K562 (cell line): ENCODE measurements around the gene FJX1. TPM values are rescaled to one million over a fixed set of nuclear protein-coding genes. Genes with fewer than 3 reads are reported as not detected.

Experiments
- ATAC-seq: fragments of 200-7000 bp; cut with Tn5 transposase; 3 replicates; pipeline ENCODE4 v1.9.1; 2020; ENCODE audit warnings: moderate library complexity
- BruUV-seq: library from RNA; stranded (reverse); fragments of 400-500 nt; replicated peaks from 2 replicates; lab custom pipeline; 2021; lab: Mats Ljungman, UMichigan
- CTCF ChIA-PET: fragments of 300-600 bp; formaldehyde crosslinking; extraction: SDS; loops from one replicate; lab custom pipeline; 2021; ENCODE audit warnings: low intra/inter-chr PET ratio; lab: Yijun Ruan, JAX
- POLR2A ChIA-PET: fragments of 300-600, 350-650 bp; sonication (Branson Sonifier 250); formaldehyde crosslinking; extraction: SDS; loops from one replicate; lab custom pipeline; 2021; ENCODE audit warnings: antibody characterized with exemption, inconsistent platforms; lab: Yijun Ruan, JAX
- DNase-seq, 4 experiments: peaks; one replicate each; pipeline versions ENCODE4 v3.0.0 to v3.0.0-alpha.2; 2011 to 2018; ENCODE audit warnings: low spot score in 3 of 4, mixed read lengths in 3 of 4; ENCODE audit errors: extremely low read depth in 1 of 4
- FAIRE-seq: peaks from 2 replicates; lab custom pipeline; 2011; peaks lifted over from hg19 to GRCh38; lab: Jason Lieb, UNC
- H2AFZ ChIP-seq: 2 replicates; pipeline ENCODE4 v1.6.0; 2011; ENCODE audit warnings: low read depth, low read length, control low read depth, inconsistent platforms
- H3K27ac ChIP-seq: fragments of 200-600 bp; 3 replicates; pipeline ENCODE4 v1.8.0; 2011; ENCODE audit warnings: low read depth, mild to moderate bottlenecking, control low read depth, inconsistent platforms, low read length, moderate library complexity, mixed read lengths; ENCODE audit errors: extremely low read depth
- H3K27me3 ChIP-seq, 2 experiments: fragments of 300-600 bp in 1 of 2; 2 replicates in 1 of 2; 3 replicates in 1 of 2; pipeline versions ENCODE4 v1.6.0 to v1.8.0; 2011; ENCODE audit warnings: inconsistent platforms in 2 of 2, low read length in 2 of 2, mild to moderate bottlenecking in 1 of 2, mixed read lengths in 1 of 2, moderate library complexity in 1 of 2; ENCODE audit not compliant: control insufficient read depth in 2 of 2, insufficient read depth in 2 of 2
- H3K36me3 ChIP-seq: fragments of 300-600 bp; 3 replicates; pipeline ENCODE4 v1.8.0; 2011; ENCODE audit warnings: mild to moderate bottlenecking, low read length, inconsistent platforms; ENCODE audit not compliant: control insufficient read depth, insufficient read depth
- H3K4me1 ChIP-seq, 2 experiments: fragments of 200-600 bp in 1 of 2; replicated peaks in 1 of 2; 2 replicates in 1 of 2; 3 replicates in 1 of 2; pipeline versions ENCODE4 v1.5.1 to v1.8.0; 2011; ENCODE audit warnings: inconsistent platforms in 2 of 2, low read length in 2 of 2, mild to moderate bottlenecking in 1 of 2, mixed read lengths in 1 of 2, moderate library complexity in 1 of 2; ENCODE audit not compliant: control insufficient read depth in 2 of 2, insufficient read depth in 2 of 2
- H3K4me2 ChIP-seq: 2 replicates; pipeline ENCODE4 v1.6.1; 2011; ENCODE audit warnings: low read length, control low read depth, inconsistent platforms, mixed read lengths; ENCODE audit not compliant: insufficient read depth
- H3K4me3 ChIP-seq: fragments of 200-600 bp; sonication (generic), shearing (Covaris generic); 2 replicates; pipeline ENCODE4 v1.5.1; 2016; ENCODE audit warnings: control low read depth, inconsistent platforms
- H3K79me2 ChIP-seq: fragments of 200-600 bp; 3 replicates; pipeline ENCODE4 v1.8.0; 2011; ENCODE audit warnings: low read length, inconsistent platforms; ENCODE audit not compliant: control insufficient read depth, insufficient read depth
- H3K9ac ChIP-seq, 2 experiments: 2 replicates each; pipeline versions ENCODE4 v1.6.0 to v1.6.1; 2011; ENCODE audit warnings: low read depth in 2 of 2, low read length in 2 of 2, control low read depth in 1 of 2, inconsistent platforms in 1 of 2, mild to moderate bottlenecking in 1 of 2, mixed read lengths in 1 of 2; ENCODE audit not compliant: insufficient read depth in 1 of 2
- H3K9me1 ChIP-seq: one replicate; pipeline ENCODE4 v1.6.0; 2011; ENCODE audit warnings: inconsistent platforms, mild to moderate bottlenecking, low read length, moderate library complexity; ENCODE audit not compliant: control insufficient read depth, insufficient read depth
- H3K9me3 ChIP-seq: replicated peaks from 2 replicates; pipeline ENCODE4 v1.5.1; 2011; ENCODE audit warnings: low read depth, low read length, inconsistent platforms; ENCODE audit not compliant: control insufficient read depth, insufficient read depth
- H4K20me1 ChIP-seq: replicated peaks from 2 replicates; pipeline ENCODE4 v1.6.1; 2011; ENCODE audit warnings: low read length, inconsistent platforms, mixed read lengths; ENCODE audit not compliant: control insufficient read depth, insufficient read depth
- KLF10 ChIP-seq: fragments of 250-450 bp; sonication (Bioruptor Pico); IDR thresholded peaks from 2 replicates; pipeline ENCODE4 v1.6.1; 2021; ENCODE audit warnings: matching md5 sums
- PHF21A ChIP-seq: fragments of 450-650 bp; IDR thresholded peaks from 2 replicates; pipeline ENCODE4 v1.6.1; 2017; ENCODE audit warnings: low read depth, borderline replicate concordance
- POLR2A ChIP-seq: fragments of 450-650 bp; conservative IDR thresholded peaks from 2 replicates; pipeline ENCODE4 v1.6.1; 2016
- TGIF2 ChIP-seq: sonication (generic); formaldehyde crosslinking; IDR thresholded peaks from 2 replicates; pipeline ENCODE4 v1.8.1; 2022; ENCODE audit warnings: mild to moderate bottlenecking, missing genetic modification reagents, moderate library complexity
- ZNF140 ChIP-seq: fragments of 250-450 bp; sonication (Bioruptor Pico); IDR thresholded peaks from 2 replicates; pipeline ENCODE4 v1.8.0; 2021; ENCODE audit warnings: moderate library complexity, mild to moderate bottlenecking, inconsistent platforms
- ZNF586 ChIP-seq: fragments of 450-650 bp; formaldehyde crosslinking; conservative IDR thresholded peaks from 2 replicates; pipeline ENCODE4 v1.4.0; 2020; ENCODE audit warnings: mild to moderate bottlenecking, moderate library complexity
- ZSCAN29 ChIP-seq: fragments of 450-650 bp; IDR thresholded peaks from 2 replicates; pipeline ENCODE4 v1.6.1; 2017
- WGBS: fragments of 100-300 bp; shearing (Covaris generic); methylation state at CpG from one replicate; pipeline ENCODE4 v1.1.6; 2016; ENCODE audit warnings: low coverage, mixed read lengths; ENCODE audit not compliant: insufficient coverage; ENCODE audit errors: missing lambda C conversion rate; 5-methylcytosine and 5-hydroxymethylcytosine counted together
- in situ Hi-C: fragments of 300-500 bp; cut with MboI; formaldehyde crosslinking; loops from 4 replicates; pipeline ENCODE4 v1.15.0; 2018; ENCODE audit warnings: inconsistent platforms, mixed read lengths
- intact Hi-C: fragments of 100-400 bp; cut with micrococcal nuclease; formaldehyde crosslinking; loops from 2 replicates; pipeline ENCODE4 v1.14.2; 2022
- polyA plus RNA-seq, 8 experiments: library from polyadenylated mRNA; depleted of rRNA in 4 of 8; stranded (reverse) in 5 of 8; unstranded in 3 of 8; fragments of >200 nt; fragmentation: Nextera tagmentation in 2 of 8; fragmentation: Illumina TruSeq in 1 of 8; extraction: Ambion mirVana in 2 of 8; extraction: Trizol in 1 of 8; gene quantifications; 2 replicates each; pipeline versions ENCODE4 v1.2.1 to v1.2.3, GENCODE V29; 2011 to 2014; ENCODE audit warnings: inconsistent platforms in 1 of 8, missing spikeins in 1 of 8
- total RNA-seq, 7 experiments: library from RNA; depleted of rRNA in 6 of 7; stranded (reverse); fragments of >200 nt in 6 of 7; fragmentation: Illumina TruSeq in 2 of 7; extraction: Trizol in 2 of 7; gene quantifications; 2 replicates each; pipeline versions ENCODE4 v1.2.1 to v1.2.3, GENCODE V29; 2011 to 2021; ENCODE audit warnings: low replicate concordance in 1 of 7
- TF ChIP-seq, protein P1 (sequence below): fragments of 250-450 bp; sonication (Bioruptor Pico); IDR thresholded peaks from 2 replicates; pipeline ENCODE4 v1.4.0; 2020; ENCODE audit warnings: mild to moderate bottlenecking

FJX1 gene
- total and polyA plus RNA-seq, 9 of the 15 experiments (the other 6 are each of a cell fraction or from before 2014, with no cell fraction given): 0.10 to 2.7 (median 0.72) TPM

DNA sequence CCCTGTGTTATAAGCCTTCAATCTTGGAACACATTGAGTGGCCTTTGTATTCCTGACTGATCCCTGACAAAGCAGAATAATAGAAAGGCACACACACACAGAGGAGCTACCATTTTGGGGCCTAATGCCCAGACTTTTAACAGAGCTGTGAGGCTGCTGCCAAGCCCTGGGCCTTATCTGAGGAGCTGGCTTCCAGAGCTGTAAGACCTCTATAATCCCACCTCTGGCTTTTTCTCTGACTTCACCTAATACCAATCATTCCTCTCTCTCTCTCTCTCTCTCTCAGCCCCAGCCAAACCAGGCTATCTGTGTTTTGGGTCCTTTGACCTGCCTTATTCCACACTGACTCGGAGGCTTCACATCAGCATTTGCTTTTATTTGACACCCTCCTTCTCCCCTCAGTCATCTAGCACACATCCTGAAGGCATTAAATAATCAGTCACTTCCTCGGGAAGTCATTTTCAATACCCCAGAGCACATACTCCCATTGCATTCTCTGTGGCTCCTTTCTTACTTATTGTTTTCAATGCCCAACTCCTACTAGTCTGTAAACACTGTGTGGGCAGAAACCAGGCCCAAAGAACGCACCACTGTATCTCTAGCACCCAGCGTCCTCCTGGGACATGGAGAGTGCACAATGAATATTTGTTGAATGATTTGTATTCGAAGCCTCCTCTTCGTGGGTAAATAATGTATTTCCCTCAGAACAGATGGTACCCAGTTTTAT is 23.1 kb downstream of the FJX1 start:
- H3K4me3 ChIP-seq: no peak overlapping the region
- peaks cover 12 to 17% of the 10 kb centered on the region in 2 experiments; a peak in 4 of 5 replicates for H3K27me3 ChIP-seq
- H3K9me3 ChIP-seq: no peaks in the 10 kb centered on the region
- WGBS: 3% methylated on average over 6 of the region's 6 CpGs
- no peak overlapping the region for H2AFZ ChIP-seq
- POLR2A ChIA-PET: interaction anchor here (0.5 kb wide), 1 partner anchor 74 kb away, joined by 3 read pairs; no protein-coding TSS in a partner anchor
- ATAC-seq (no peak), FAIRE-seq (no peak), DNase-seq (no peak)
- H3K27ac ChIP-seq: no peak overlapping the region
- TF ChIP-seq POLR2A (no peak), ZNF140 (CRISPR knock-in tag) (no peak), TGIF2 (CRISPR knock-in tag) (no peak), PHF21A (no peak), KLF10 (CRISPR knock-in tag) (no peak), ZSCAN29 (no peak), ZNF586 (CRISPR knock-in tag) (no peak)
- TF ChIP-seq, protein P1, sequence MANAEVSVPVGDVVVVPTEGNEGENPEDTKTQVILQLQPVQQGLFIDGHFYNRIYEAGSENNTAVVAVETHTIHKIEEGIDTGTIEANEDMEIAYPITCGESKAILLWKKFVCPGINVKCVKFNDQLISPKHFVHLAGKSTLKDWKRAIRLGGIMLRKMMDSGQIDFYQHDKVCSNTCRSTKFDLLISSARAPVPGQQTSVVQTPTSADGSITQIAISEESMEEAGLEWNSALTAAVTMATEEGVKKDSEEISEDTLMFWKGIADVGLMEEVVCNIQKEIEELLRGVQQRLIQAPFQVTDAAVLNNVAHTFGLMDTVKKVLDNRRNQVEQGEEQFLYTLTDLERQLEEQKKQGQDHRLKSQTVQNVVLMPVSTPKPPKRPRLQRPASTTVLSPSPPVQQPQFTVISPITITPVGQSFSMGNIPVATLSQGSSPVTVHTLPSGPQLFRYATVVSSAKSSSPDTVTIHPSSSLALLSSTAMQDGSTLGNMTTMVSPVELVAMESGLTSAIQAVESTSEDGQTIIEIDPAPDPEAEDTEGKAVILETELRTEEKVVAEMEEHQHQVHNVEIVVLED (CRISPR knock-in tag): no peak
- in situ Hi-C loops: no loop called here
- no peaks in the 10 kb centered on the region for H3K36me3 ChIP-seq
- intact Hi-C loops: no loop called here
- H3K9me1 ChIP-seq: no peaks in the 10 kb centered on the region
- CTCF ChIA-PET: no interaction called here
- H3K79me2 ChIP-seq: no peaks in the 10 kb centered on the region
- no peak overlapping the region for H3K4me2 ChIP-seq
- BruUV-seq: no TSS peak
- H3K9ac ChIP-seq: no peak overlapping the region
- no peaks in the 10 kb centered on the region for H3K4me1 ChIP-seq
- no peaks in the 10 kb centered on the region for H4K20me1 ChIP-seq
